Right lobe of liver (tissue), 6 donors: Measurements from ENCODE around the gene ZNF3. TPM values are rescaled to one million over a fixed set of nuclear protein-coding genes. Genes with fewer than 3 reads are reported as not detected.

Experiments
- ATAC-seq, 4 donors: fragments of 200-7000 bp; cut with Tn5 transposase; one replicate each; pipeline ENCODE4 v1.9.1; 2020; ENCODE audit warnings: mild to moderate bottlenecking in 4 of 4, moderate library complexity in 4 of 4
- DNase-seq, 3 donors: peaks; one replicate each; pipeline ENCODE4 v3.0.0-alpha.2; 2020
- H3K27ac ChIP-seq, 3 donors: fragments of 200-600 bp; one replicate each; pipeline ENCODE4 v1.8.0; 2022
- H3K27me3 ChIP-seq, 2 donors: fragments of 200-600 bp; one replicate each; pipeline ENCODE4 v1.8.0; 2022
- H3K36me3 ChIP-seq, 4 donors: fragments of 200-600 bp; sonication (generic) in 1 of 4; one replicate each; pipeline versions ENCODE4 v1.5.1 to v1.8.0; 2017 to 2022; ENCODE audit warnings: control low read depth in 1 of 4
- H3K4me1 ChIP-seq, 4 donors: fragments of 200-600 bp; sonication (generic) in 1 of 4; one replicate each; pipeline versions ENCODE4 v1.5.1 to v1.8.0; 2017 to 2022; ENCODE audit warnings: control low read depth in 1 of 4
- H3K4me3 ChIP-seq, 3 donors: fragments of 200-600 bp; one replicate each; pipeline ENCODE4 v1.8.0; 2022
- H3K9me3 ChIP-seq, 4 donors: fragments of 200-600 bp; sonication (generic) in 1 of 4; one replicate each; pipeline versions ENCODE4 v1.5.1 to v1.8.0; 2017 to 2022; ENCODE audit warnings: control low read depth in 1 of 4
- CTCF ChIP-seq, 4 donors: fragments of 200-600 bp in 3 of 4; fragments of 450-650 bp in 1 of 4; IDR thresholded peaks; one replicate each; pipeline versions ENCODE4 v1.5.1 to v1.8.0; 2016 to 2022; ENCODE audit warnings: antibody characterized with exemption in 4 of 4, mild to moderate bottlenecking in 2 of 4
- POLR2A ChIP-seq: fragments of 450-650 bp; IDR thresholded peaks from one replicate; pipeline ENCODE4 v1.6.1; 2017; ENCODE audit warnings: antibody characterized with exemption, mild to moderate bottlenecking
- WGBS: methylation state at CpG from one replicate; pipeline ENCODE4 v1.1.6; 2018; ENCODE audit warnings: low coverage, low lambda C conversion rate; ENCODE audit not compliant: insufficient coverage; ENCODE audit errors: missing lambda C conversion rate; 5-methylcytosine and 5-hydroxymethylcytosine counted together
- intact Hi-C, 2 donors: fragments of 100-400 bp; cut with DNase I; formaldehyde crosslinking; loops; one replicate each; pipeline versions ENCODE4 v1.11.2 to v1.14.1; 2022
- total RNA-seq, 6 experiments: library from RNA; depleted of rRNA in 2 of 6; stranded (reverse); fragments of >200 nt in 2 of 6; fragmentation: NEBNext Ultra II Directional in 3 of 6; extraction: Animal tissue kit (Norgen Biotek cat#: 25700) in 3 of 6; gene quantifications; one replicate each; pipeline versions ENCODE4 v1.1.0 to v1.2.4, GENCODE V29; 2016 to 2023
- donor health status: DM: no; HTN: yes; CAD: no.
- donor health status: DM: no; HTN: no; CAD: no.
- donor health status: DM: no; HTN: no; CAD: no.
- donor health status: DM: no; HTN: yes; CAD: no.
- donor health status: DM: no; HTN: yes; CAD: no.

The ZNF3 gene
- total RNA-seq, 6 experiments from 2014 or later, result 9.7 to 18.8 (median 14.0) TPM

- 100% methylated on average over 1 of the region's 1 CpG for WGBS
- TF ChIP-seq POLR2A (no peak), CTCF (IDR thresholded peaks at IDR 0.05) (no peak)
Measured at GRCh38 chr7:100122568-100122967, 41.0 kb upstream of the ZNF3 start.

GRCh38 chr7:100122067-100122466, 40.5 kb upstream of the ZNF3 start:
- Histone ChIP-seq H3K27ac (no peak overlapping the region), H3K36me3 (no peaks in the 10 kb centered on the region), H3K4me1 (peaks cover 0 to 29% (median 2%) of the 10 kb centered on the region in 4 donors), H3K9me3 (no peaks in the 10 kb centered on the region), H3K4me3 (no peak overlapping the region), H3K27me3 (no peaks in the 10 kb centered on the region)
- intact Hi-C loops, result no loop called here
- TF ChIP-seq POLR2A (no peak), CTCF (IDR thresholded peaks at IDR 0.05) (no peak)
- no peak for ATAC-seq
- WGBS, result 65% methylated on average over 9 of the region's 13 CpGs
- DNase-seq, result no peak

More at GRCh38 chr7:100122568-100122967, 41.0 kb upstream of the ZNF3 start:
- ATAC-seq (no peak), DNase-seq (no peak)
- H3K4me3 ChIP-seq, result no peak overlapping the region
- no peaks in the 10 kb centered on the region for H3K9me3 ChIP-seq
- intact Hi-C loops, result no loop called here
- no peaks in the 10 kb centered on the region for H3K36me3 ChIP-seq
- H3K27me3 ChIP-seq, result no peaks in the 10 kb centered on the region
- H3K27ac ChIP-seq, result no peak overlapping the region
- peaks cover 0 to 29% (median 2%) of the 10 kb centered on the region in 4 donors for H3K4me1 ChIP-seq

GRCh38 chr7:100120733-100121036, 39.2 kb upstream of the ZNF3 start:
- H3K27me3 ChIP-seq, result no peaks in the 10 kb centered on the region
- H3K9me3 ChIP-seq, result no peaks in the 10 kb centered on the region
- 25% methylated on average over 1 of the region's 1 CpG for WGBS
- H3K36me3 ChIP-seq, result no peaks in the 10 kb centered on the region
- peak overlapping the region in 1 of 3 donors; percentile 86 for H3K4me3 ChIP-seq
- intact Hi-C loops, result no loop called here
- peaks cover 0 to 22% (median 2%) of the 10 kb centered on the region in 4 donors for H3K4me1 ChIP-seq
- no peak for ATAC-seq
- TF ChIP-seq CTCF (IDR thresholded peaks at IDR 0.05) (no peak), POLR2A (no peak)
- no peak for DNase-seq
- no peak overlapping the region for H3K27ac ChIP-seq

GRCh38 chr7:100119970-100120732, 38.6 kb upstream of the ZNF3 start:
- WGBS, result 20% methylated on average over 12 of the region's 19 CpGs
- DNase-seq, result peak in 2 of 3 donors; percentile 67 to 74
- H3K9me3 ChIP-seq, result no peaks in the 10 kb centered on the region
- no peaks in the 10 kb centered on the region for H3K27me3 ChIP-seq
- ATAC-seq, result peak; percentile 62 to 69 (median 68)
- TF ChIP-seq POLR2A (no peak), CTCF (IDR thresholded peaks at IDR 0.05) (no peak)
- peaks cover 0 to 18% (median 2%) of the 10 kb centered on the region in 4 donors for H3K4me1 ChIP-seq
- intact Hi-C loops, result no loop called here
- peak overlapping the region; percentile 93 to 95 (median 94) for H3K27ac ChIP-seq
- H3K36me3 ChIP-seq, result no peaks in the 10 kb centered on the region
- H3K4me3 ChIP-seq, result peak overlapping the region; percentile 86 to 95 (median 93)
